K562 (cell line): Measurements from ENCODE around the gene CDK9. TPM values are rescaled to one million over a fixed set of nuclear protein-coding genes. Genes with fewer than 3 reads are reported as not detected.
A peak's percentile ranks its signal among the peaks of the same experiment; 100 is the strongest.

Experiments
- ARNT ChIP-seq, 2 experiments: fragments of 450-650 bp; IDR thresholded peaks; 2 replicates each; pipeline ENCODE4 v1.6.1; 2016; ENCODE audit warnings: mild to moderate bottlenecking in 1 of 2
- ATF1 ChIP-seq, 2 experiments: fragments of 450-650 bp in 1 of 2; IDR thresholded peaks; 2 replicates each; pipeline ENCODE4 v1.6.1; 2016; ENCODE audit warnings: missing compliant biosample characterization in 1 of 2, missing genetic modification characterization in 1 of 2
- CREBBP ChIP-seq: IDR thresholded peaks from one replicate; pipeline ENCODE4 v1.6.1; 2012; ENCODE audit warnings: low read depth, mild to moderate bottlenecking, control low read depth, inconsistent platforms, low read length
- ELF4 ChIP-seq: fragments of 450-650 bp; formaldehyde crosslinking; IDR thresholded peaks from 2 replicates; pipeline ENCODE4 v1.4.0; 2022; ENCODE audit warnings: missing genetic modification characterization
- GTF2E2 ChIP-seq: fragments of 200-800 bp; sonication (Bioruptor generic); IDR thresholded peaks from 2 replicates; pipeline ENCODE4 v1.6.1; 2016; ENCODE audit warnings: missing genetic modification characterization, missing compliant biosample characterization
- HDAC2 ChIP-seq: fragments of 450-650 bp; IDR thresholded peaks from 2 replicates; pipeline ENCODE4 v1.6.1; 2016; ENCODE audit warnings: mild to moderate bottlenecking
- KHSRP ChIP-seq: fragments of 450-650 bp; IDR thresholded peaks from 2 replicates; pipeline ENCODE4 v1.6.1; 2017
- MECOM ChIP-seq: fragments of 250-450 bp; sonication (Bioruptor Pico); IDR thresholded peaks from 2 replicates; pipeline ENCODE4 v1.8.0; 2022; ENCODE audit warnings: inconsistent platforms
- MTF1 ChIP-seq: fragments of 250-450 bp; sonication (Bioruptor Pico); IDR thresholded peaks from 2 replicates; pipeline ENCODE4 v1.9.0; 2021; ENCODE audit warnings: moderate library complexity, mild to moderate bottlenecking, inconsistent platforms, borderline replicate concordance
- OTX1 ChIP-seq: fragments of 450-650 bp; formaldehyde crosslinking; IDR thresholded peaks from 2 replicates; pipeline ENCODE4 v1.4.0; 2022; ENCODE audit warnings: mild to moderate bottlenecking
- POLR2AphosphoS5 ChIP-seq: IDR thresholded peaks from 2 replicates; pipeline ENCODE4 v1.6.1; 2011; ENCODE audit warnings: mild to moderate bottlenecking, low read depth, low read length, moderate library complexity; ENCODE audit not compliant: control insufficient read depth, insufficient read depth
- ZNF518B ChIP-seq: fragments of 250-450 bp; sonication (Bioruptor Pico); IDR thresholded peaks from 2 replicates; pipeline ENCODE4 v1.5.0; 2021; ENCODE audit warnings: mild to moderate bottlenecking, moderate library complexity
- ZNF780A ChIP-seq: fragments of 250-450 bp; sonication (Bioruptor Pico); IDR thresholded peaks from 2 replicates; pipeline ENCODE4 v1.5.0; 2021; ENCODE audit warnings: mild to moderate bottlenecking
- polyA plus RNA-seq, 8 experiments: library from polyadenylated mRNA; depleted of rRNA in 4 of 8; stranded (reverse) in 5 of 8; unstranded in 3 of 8; fragments of >200 nt; fragmentation: Nextera tagmentation in 2 of 8; fragmentation: Illumina TruSeq in 1 of 8; extraction: Ambion mirVana in 2 of 8; extraction: Trizol in 1 of 8; gene quantifications; 2 replicates each; pipeline versions ENCODE4 v1.2.1 to v1.2.3, GENCODE V29; 2011 to 2014; ENCODE audit warnings: inconsistent platforms in 1 of 8, missing spikeins in 1 of 8
- total RNA-seq, 7 experiments: library from RNA; depleted of rRNA in 6 of 7; stranded (reverse); fragments of >200 nt in 6 of 7; fragmentation: Illumina TruSeq in 2 of 7; extraction: Trizol in 2 of 7; gene quantifications; 2 replicates each; pipeline versions ENCODE4 v1.2.1 to v1.2.3, GENCODE V29; 2011 to 2021; ENCODE audit warnings: low replicate concordance in 1 of 7
- TF ChIP-seq, protein P1 (sequence below): sonication (generic); formaldehyde crosslinking; IDR thresholded peaks from 2 replicates; pipeline ENCODE4 v1.8.1; 2023; ENCODE audit warnings: mild to moderate bottlenecking, missing genetic modification reagents
- TF ChIP-seq, protein P2 (sequence below): fragments of 250-450 bp; sonication (Bioruptor Pico); IDR thresholded peaks from 2 replicates; pipeline ENCODE4 v1.4.0; 2020; ENCODE audit warnings: mild to moderate bottlenecking, moderate library complexity
- TF ChIP-seq, protein P3 (sequence below), 2 experiments: IDR thresholded peaks; 2 replicates each; pipeline ENCODE4 v1.6.1; 2012; ENCODE audit warnings: improper control_type of control experiment in 2 of 2, low read depth in 2 of 2, low read length in 2 of 2, borderline replicate concordance in 1 of 2

The CDK9 gene
- total and polyA plus RNA-seq, 9 of the 15 experiments (the other 6 are each of a cell fraction or from before 2014, with no cell fraction given): 4.2 to 78.6 (median 33.0) TPM

DNA sequence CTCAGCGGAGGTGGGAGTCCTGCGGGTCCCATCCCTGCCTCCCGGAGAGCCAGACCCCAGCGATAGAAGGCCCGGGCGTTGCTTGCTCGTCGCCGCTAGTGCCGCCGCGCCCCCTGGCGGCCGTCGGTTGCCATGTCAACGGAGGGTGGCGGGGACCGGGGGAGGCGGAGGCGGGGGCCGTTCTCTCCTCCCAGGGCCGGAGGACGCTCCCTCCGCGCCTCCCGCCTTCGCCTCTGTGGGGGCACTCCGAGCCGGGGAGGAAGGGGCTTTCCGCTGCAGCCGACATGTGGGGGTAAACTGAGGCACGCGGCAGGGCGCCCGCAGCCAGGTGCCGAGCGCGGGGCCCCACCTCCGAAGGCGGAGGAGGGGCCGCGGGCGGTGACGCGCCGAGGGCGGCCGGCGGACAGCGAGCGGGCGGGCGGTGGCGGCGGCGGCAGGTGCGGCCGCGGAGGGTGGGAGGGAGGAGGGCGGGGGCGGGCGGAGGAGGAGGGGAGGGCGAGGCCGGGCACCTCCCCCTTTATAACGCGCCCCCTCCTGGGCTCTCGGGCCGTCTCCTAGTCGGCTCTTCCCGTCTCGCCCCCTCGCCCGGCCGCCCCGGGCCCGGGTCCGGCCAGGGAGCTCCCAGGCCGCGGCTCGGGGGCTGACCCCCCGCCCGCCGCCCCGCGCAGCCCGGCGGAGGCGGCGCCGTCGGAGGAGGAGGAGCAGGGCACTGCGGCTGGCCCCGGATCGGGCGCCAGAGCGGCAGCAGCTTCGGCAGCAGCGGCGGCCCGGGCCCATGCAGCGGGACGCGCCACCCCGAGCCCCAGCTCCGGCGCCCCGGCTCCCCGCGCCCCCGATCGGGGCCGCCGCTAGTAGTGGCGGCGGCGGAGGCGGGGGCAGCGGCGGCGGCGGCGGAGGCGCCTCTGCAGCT, 556 bp upstream of the CDK9 start (continued):
- no peak for TF ChIP-seq ZNF518B (CRISPR knock-in tag)
- TF ChIP-seq GTF2E2 (tag): no peak
- TF ChIP-seq HDAC2: no peak
- TF ChIP-seq, protein P1, sequence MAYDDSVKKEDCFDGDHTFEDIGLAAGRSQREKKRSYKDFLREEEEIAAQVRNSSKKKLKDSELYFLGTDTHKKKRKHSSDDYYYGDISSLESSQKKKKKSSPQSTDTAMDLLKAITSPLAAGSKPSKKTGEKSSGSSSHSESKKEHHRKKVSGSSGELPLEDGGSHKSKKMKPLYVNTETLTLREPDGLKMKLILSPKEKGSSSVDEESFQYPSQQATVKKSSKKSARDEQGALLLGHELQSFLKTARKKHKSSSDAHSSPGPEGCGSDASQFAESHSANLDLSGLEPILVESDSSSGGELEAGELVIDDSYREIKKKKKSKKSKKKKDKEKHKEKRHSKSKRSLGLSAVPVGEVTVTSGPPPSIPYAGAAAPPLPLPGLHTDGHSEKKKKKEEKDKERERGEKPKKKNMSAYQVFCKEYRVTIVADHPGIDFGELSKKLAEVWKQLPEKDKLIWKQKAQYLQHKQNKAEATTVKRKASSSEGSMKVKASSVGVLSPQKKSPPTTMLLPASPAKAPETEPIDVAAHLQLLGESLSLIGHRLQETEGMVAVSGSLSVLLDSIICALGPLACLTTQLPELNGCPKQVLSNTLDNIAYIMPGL (CRISPR knock-in tag): 0 out of 2 replicates have a peak, but pooled peaks have one; percentile 6
- TF ChIP-seq ZNF780A (CRISPR knock-in tag): no peak
- no peak for TF ChIP-seq OTX1 (CRISPR knock-in tag)
- no peak for TF ChIP-seq ATF1 (CRISPR knock-in tag; IDR thresholded peaks at IDR 0.05)
- TF ChIP-seq ATF1 (tag; IDR thresholded peaks at IDR 0.05): peak; percentile 67
- no peak for TF ChIP-seq MTF1
- TF ChIP-seq, protein P2, sequence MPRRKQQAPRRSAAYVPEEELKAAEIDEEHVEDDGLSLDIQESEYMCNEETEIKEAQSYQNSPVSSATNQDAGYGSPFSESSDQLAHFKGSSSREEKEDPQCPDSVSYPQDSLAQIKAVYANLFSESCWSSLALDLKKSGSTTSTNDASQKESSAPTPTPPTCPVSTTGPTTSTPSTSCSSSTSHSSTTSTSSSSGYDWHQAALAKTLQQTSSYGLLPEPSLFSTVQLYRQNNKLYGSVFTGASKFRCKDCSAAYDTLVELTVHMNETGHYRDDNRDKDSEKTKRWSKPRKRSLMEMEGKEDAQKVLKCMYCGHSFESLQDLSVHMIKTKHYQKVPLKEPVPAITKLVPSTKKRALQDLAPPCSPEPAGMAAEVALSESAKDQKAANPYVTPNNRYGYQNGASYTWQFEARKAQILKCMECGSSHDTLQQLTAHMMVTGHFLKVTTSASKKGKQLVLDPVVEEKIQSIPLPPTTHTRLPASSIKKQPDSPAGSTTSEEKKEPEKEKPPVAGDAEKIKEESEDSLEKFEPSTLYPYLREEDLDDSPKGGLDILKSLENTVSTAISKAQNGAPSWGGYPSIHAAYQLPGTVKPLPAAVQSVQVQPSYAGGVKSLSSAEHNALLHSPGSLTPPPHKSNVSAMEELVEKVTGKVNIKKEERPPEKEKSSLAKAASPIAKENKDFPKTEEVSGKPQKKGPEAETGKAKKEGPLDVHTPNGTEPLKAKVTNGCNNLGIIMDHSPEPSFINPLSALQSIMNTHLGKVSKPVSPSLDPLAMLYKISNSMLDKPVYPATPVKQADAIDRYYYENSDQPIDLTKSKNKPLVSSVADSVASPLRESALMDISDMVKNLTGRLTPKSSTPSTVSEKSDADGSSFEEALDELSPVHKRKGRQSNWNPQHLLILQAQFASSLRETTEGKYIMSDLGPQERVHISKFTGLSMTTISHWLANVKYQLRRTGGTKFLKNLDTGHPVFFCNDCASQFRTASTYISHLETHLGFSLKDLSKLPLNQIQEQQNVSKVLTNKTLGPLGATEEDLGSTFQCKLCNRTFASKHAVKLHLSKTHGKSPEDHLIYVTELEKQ: no peak
- TF ChIP-seq, protein P3, sequence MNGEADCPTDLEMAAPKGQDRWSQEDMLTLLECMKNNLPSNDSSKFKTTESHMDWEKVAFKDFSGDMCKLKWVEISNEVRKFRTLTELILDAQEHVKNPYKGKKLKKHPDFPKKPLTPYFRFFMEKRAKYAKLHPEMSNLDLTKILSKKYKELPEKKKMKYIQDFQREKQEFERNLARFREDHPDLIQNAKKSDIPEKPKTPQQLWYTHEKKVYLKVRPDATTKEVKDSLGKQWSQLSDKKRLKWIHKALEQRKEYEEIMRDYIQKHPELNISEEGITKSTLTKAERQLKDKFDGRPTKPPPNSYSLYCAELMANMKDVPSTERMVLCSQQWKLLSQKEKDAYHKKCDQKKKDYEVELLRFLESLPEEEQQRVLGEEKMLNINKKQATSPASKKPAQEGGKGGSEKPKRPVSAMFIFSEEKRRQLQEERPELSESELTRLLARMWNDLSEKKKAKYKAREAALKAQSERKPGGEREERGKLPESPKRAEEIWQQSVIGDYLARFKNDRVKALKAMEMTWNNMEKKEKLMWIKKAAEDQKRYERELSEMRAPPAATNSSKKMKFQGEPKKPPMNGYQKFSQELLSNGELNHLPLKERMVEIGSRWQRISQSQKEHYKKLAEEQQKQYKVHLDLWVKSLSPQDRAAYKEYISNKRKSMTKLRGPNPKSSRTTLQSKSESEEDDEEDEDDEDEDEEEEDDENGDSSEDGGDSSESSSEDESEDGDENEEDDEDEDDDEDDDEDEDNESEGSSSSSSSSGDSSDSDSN (IDR thresholded peaks at IDR 0.05; ENCODE audit: borderline replicate concordance in 1 of 2, low read depth in 2 of 2, low read length in 2 of 2): no peak
- no peak for TF ChIP-seq MECOM
- no peak for TF ChIP-seq ARNT (IDR thresholded peaks at IDR 0.05)
- no peak for TF ChIP-seq POLR2AphosphoS5
- TF ChIP-seq KHSRP: no peak
- no peak for TF ChIP-seq CREBBP
- no peak for TF ChIP-seq ELF4 (CRISPR knock-in tag)
